DMS153 treated with DMSO at 0.1 percent for 48 hours (cell line): Measurements from ENCODE around the gene SLC5A8.

Experiments used
- DNase-seq: peaks from one replicate; lab custom pipeline; 2025; ENCODE audit not compliant: unreplicated experiment; lab: John Stamatoyannopoulos, UW

SLC5A8 gene, protein sequence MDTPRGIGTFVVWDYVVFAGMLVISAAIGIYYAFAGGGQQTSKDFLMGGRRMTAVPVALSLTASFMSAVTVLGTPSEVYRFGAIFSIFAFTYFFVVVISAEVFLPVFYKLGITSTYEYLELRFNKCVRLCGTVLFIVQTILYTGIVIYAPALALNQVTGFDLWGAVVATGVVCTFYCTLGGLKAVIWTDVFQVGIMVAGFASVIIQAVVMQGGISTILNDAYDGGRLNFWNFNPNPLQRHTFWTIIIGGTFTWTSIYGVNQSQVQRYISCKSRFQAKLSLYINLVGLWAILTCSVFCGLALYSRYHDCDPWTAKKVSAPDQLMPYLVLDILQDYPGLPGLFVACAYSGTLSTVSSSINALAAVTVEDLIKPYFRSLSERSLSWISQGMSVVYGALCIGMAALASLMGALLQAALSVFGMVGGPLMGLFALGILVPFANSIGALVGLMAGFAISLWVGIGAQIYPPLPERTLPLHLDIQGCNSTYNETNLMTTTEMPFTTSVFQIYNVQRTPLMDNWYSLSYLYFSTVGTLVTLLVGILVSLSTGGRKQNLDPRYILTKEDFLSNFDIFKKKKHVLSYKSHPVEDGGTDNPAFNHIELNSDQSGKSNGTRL

GRCh38 chr12:101209319-101210302 lies at the start of gene SLC5A8:
Gene SLC5A8 (minus strand): TSS chr12:101210238. CDS start chr12:101209848, 390 bp downstream.
- no peak for DNase-seq

DNA sequence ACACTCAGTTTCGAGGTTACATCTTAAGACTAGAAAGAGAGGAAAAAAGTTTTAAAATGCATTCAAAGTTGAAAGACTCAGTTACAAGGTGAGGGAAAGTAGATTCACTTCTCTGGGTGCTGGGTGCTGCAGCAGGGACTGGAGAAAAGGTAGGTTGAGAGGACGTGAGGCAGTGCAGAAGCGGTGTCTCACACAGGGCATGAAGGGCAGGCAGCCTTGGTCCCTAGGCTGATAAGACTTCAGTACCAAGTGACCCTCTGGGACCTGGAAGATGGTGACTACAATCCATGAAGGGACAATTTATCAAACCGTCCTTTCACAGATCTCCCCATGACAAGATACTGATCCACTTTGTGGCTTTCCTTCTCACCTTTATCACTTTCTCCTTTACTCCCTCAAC lies 47.3 kb upstream of the SLC5A8 start:
- no peak for DNase-seq

- no peak for DNase-seq
These were observed 46.2 kb upstream of the SLC5A8 start for GRCh38 chr12:101256266-101256665.

- DNase-seq: no peak
These were observed 33.6 kb upstream of the SLC5A8 start for GRCh38 chr12:101243616-101244015.

DNA sequence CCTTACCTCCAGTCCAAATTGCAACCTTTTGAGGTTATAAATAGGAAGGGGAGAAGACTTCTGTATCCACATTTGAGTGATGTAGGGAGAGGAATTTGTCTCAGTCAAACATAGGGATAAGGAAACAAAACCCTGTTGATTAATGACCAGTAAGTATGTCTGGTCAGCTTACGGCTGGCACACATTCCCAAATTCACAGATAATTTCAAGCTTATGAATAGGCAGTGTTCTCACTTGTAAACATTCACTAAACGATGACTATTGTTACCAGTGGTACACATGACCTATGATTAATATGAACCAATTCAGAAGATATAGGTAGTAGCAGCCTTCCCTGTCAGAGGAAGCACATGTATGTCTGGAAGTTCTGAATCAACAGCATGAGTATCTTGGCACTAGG lies 33.0 kb upstream of the SLC5A8 start:
- DNase-seq: no peak

- DNase-seq: no peak
These were observed 28.8 kb upstream of the SLC5A8 start for GRCh38 chr12:101238800-101239329.

DNA sequence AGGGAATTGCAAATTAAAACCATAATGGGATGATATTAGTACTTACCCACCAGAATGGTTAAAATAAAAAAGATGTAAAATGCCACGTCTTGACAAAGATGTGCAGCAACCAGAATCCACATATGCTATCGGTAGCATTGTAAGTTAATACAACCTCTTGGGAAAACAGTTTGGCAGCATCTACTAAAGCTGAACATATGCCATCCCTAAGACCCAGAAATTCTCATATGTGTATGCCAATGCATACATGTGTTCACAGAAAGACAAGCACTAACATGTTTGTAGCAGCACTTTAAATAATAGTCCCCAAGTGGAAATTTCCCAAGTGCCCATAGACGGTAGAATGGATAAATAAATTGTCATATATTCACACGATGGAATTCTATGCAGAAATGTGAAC lies 28.3 kb upstream of the SLC5A8 start:
- no peak for DNase-seq

DNA sequence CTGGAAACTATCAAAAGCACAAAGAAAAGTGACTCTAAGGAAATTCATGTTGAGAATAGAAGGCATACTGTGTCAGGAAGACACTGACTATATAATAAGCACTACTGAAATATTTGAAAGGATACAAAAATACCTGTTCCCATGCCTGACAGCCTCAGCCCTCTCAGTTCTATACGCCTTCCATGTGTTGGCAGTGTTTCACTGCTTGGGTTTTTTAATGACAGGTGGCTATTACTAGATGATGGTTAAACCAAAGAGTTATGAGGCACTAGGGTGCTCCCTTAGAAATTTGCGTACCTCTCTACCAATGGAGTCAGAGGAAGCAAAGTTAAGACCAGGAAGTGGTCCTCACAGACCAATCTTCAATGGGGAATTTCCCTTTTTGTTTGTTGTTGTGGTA lies 25.6 kb upstream of the SLC5A8 start:
- no peak for DNase-seq

DNA sequence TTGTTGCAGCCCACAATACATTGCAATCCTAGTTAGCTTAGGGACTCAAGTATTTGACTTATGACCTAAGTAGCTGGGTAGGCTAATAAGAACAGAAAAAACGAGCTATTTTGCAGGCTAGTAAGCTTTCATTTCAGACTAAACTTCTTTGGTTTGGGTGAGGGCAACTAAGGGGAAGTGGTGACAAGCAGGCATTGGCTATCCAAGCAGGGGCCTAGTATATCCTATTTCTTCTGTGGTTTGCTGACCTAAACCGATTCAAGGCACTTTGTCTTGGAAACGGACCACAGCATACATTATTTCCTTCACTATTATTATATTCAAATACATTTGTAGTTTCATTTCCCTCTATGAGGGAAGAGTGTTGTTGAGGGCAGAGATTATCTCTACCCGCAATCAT lies 21.6 kb upstream of the SLC5A8 start:
- DNase-seq: no peak

- DNase-seq: no peak
These were observed 20.5 kb upstream of the SLC5A8 start for GRCh38 chr12:101230547-101230946.

DNA sequence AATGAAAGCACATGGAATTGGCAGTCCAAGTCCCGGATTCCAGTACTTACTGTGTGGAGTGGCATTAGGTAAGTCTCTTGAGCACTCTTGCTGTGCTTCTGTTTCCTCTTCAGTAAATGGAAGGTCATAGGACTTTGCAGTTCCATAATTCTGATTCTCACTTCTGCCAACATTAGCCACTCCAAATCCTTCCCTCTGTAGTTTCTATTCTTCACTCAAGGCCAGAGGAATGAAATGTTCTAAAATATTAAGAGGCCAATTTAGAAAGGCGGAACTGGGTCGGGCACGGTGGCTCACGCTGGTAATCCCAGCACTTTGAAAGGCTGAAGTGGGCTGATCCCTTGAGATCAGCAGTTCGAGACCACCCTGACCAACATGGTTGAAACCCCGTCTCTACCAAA lies 19.8 kb upstream of the SLC5A8 start:
- no peak for DNase-seq

- DNase-seq: no peak
These were observed 11.3 kb upstream of the SLC5A8 start for GRCh38 chr12:101221301-101221700.

DNA sequence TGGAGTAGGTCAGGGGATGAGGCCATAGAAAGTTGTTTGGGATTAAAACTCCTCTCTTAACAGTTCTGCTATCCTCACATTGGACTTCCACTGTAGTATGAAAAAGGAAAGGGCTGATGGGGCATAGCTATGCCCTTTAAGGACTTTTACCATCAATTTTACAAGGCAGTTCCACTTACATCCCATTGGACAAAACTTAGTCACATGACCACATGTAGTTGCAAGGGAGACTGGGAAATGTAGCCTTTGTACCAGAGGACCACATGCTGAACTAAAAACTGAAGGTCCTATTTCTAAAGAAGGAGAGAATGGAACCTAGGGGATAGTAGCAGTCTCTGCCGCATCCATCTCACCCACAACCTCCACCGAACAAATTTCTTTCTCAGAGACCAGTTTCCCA lies 6.8 kb upstream of the SLC5A8 start:
- no peak for DNase-seq

DNA sequence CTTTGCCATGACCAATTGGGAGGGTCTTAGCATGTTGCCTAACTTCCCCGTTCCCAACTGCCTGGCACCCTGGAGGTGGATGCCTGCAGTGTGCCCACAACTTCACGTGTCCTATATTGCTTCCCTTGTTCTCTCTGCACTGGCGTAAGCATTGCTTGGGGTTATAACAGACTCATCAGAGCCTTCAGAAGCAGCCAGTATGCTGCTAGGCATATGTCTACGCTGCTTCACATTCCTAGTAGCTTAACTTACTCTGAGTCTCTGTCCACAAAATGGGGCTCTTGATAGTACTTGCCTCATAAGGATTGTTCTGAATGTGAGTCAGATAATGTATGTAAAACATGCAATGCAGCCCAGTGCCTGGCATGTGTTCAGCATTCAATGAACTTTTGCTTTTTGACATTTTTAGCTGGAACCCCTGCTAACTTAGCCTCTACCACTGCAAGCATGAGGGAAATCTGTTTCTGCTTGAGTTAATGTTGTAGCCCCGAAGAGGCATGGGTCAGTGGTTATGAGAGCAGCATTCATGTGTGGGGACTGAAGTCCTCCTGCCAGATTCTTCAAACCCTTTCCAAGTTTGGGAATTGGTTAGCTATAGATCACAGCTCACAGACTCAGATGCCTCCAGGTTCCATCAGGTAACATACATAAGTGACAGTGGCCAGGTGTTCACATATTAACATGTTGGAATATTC lies 2.8 kb downstream of the SLC5A8 start:
- no peak for DNase-seq

GRCh38 chr12:101204602-101205304 lies 5.3 kb downstream of the SLC5A8 start:
- no peak for DNase-seq

DNA sequence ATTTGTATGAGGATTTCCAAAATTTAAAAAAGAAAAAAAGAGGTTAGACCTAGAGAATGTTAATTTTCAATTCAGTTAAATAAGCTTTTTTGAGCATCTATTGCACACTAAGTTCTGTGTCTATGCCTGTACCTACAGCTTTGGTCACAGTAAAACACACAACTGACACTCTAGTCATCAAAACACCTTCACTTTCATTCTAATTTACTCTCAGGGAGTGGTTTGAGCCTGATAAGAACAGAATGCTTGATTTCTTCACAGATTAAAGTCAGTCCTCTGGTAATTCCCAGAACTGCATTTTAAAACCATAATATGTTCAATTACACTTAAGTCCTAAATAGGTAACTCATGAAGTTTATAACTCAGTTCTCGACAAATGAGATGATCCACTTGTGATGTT lies 9.2 kb downstream of the SLC5A8 start:
- no peak for DNase-seq

GRCh38 chr12:101200145-101200544 lies 9.9 kb downstream of the SLC5A8 start:
- no peak for DNase-seq

GRCh38 chr12:101186291-101186690 lies 23.7 kb downstream of the SLC5A8 start:
- DNase-seq: no peak

GRCh38 chr12:101181776-101182175 lies 28.3 kb downstream of the SLC5A8 start:
- DNase-seq: no peak

- no peak for DNase-seq
These were observed 35.5 kb downstream of the SLC5A8 start for GRCh38 chr12:101174541-101174940.
